HEK293 (cell line): ENCODE measurements around the gene PEX7.

ENCODE experiments used
- EGR2 ChIP-seq: fragments of 450-650 bp; formaldehyde crosslinking; IDR thresholded peaks from 2 replicates; pipeline ENCODE4 v1.5.1; 2016; ENCODE audit warnings: low read depth, missing biosample characterization, missing genetic modification characterization
- FEZF1 ChIP-seq: fragments of 450-650 bp; formaldehyde crosslinking; IDR thresholded peaks from 2 replicates; pipeline ENCODE4 v1.5.1; 2016; ENCODE audit warnings: missing biosample characterization, missing genetic modification characterization
- GLIS1 ChIP-seq: fragments of 450-650 bp; formaldehyde crosslinking; IDR thresholded peaks from 2 replicates; pipeline ENCODE4 v1.5.1; 2016; ENCODE audit warnings: missing biosample characterization, missing genetic modification characterization
- GLIS2 ChIP-seq: fragments of 450-650 bp; formaldehyde crosslinking; IDR thresholded peaks from 2 replicates; pipeline ENCODE4 v1.5.1; 2016; ENCODE audit warnings: missing biosample characterization, missing genetic modification characterization
- HOXC10 ChIP-seq: sonication (generic); formaldehyde crosslinking; IDR thresholded peaks from 2 replicates; pipeline ENCODE4 v1.8.1; 2023; ENCODE audit warnings: mild to moderate bottlenecking, missing genetic modification reagents
- PRDM4 ChIP-seq: fragments of 450-650 bp; formaldehyde crosslinking; IDR thresholded peaks from 2 replicates; pipeline ENCODE4 v1.5.1; 2017; ENCODE audit warnings: missing biosample characterization, missing genetic modification characterization
- ZBTB6 ChIP-seq: fragments of 450-650 bp; formaldehyde crosslinking; IDR thresholded peaks from 2 replicates; pipeline ENCODE4 v1.5.1; 2017; ENCODE audit warnings: missing biosample characterization, missing genetic modification characterization
- ZBTB8A ChIP-seq: fragments of 450-650 bp; formaldehyde crosslinking; IDR thresholded peaks from 2 replicates; pipeline ENCODE4 v1.5.1; 2016; ENCODE audit warnings: missing biosample characterization, missing genetic modification characterization
- ZFHX2 ChIP-seq: fragments of 450-650 bp; formaldehyde crosslinking; conservative IDR thresholded peaks from 2 replicates; pipeline ENCODE4 v1.5.1; 2016; ENCODE audit warnings: missing biosample characterization, missing genetic modification characterization
- ZFP37 ChIP-seq: fragments of 450-650 bp; formaldehyde crosslinking; IDR thresholded peaks from 2 replicates; pipeline ENCODE4 v1.5.1; 2016; ENCODE audit warnings: missing biosample characterization, missing genetic modification characterization
- ZNF274 ChIP-seq, 2 experiments: fragments of 200-500 bp in 1 of 2; fragments of 450-650 bp in 1 of 2; sonication (Bioruptor generic) in 1 of 2; formaldehyde crosslinking in 1 of 2; IDR thresholded peaks; 2 replicates each; pipeline versions ENCODE4 v1.5.1 to v1.6.1; 2014 to 2016; ENCODE audit warnings: borderline replicate concordance in 1 of 2, inconsistent platforms in 1 of 2, low read length in 1 of 2, missing biosample characterization in 1 of 2, missing genetic modification characterization in 1 of 2
- ZNF416 ChIP-seq: fragments of 450-650 bp; formaldehyde crosslinking; IDR thresholded peaks from 2 replicates; pipeline ENCODE4 v1.5.1; 2016; ENCODE audit warnings: missing biosample characterization, missing genetic modification characterization
- ZNF600 ChIP-seq: fragments of 450-650 bp; formaldehyde crosslinking; IDR thresholded peaks from 2 replicates; pipeline ENCODE4 v1.5.1; 2016; ENCODE audit warnings: missing biosample characterization, missing genetic modification characterization
- ZNF76 ChIP-seq: fragments of 450-650 bp; formaldehyde crosslinking; IDR thresholded peaks from 2 replicates; pipeline ENCODE4; 2016; ENCODE audit warnings: low read depth, missing biosample characterization, missing genetic modification characterization, borderline replicate concordance
- ZNF830 ChIP-seq: fragments of 450-650 bp; IDR thresholded peaks from 2 replicates; pipeline ENCODE4 v1.5.0; 2018; ENCODE audit warnings: missing biosample characterization, missing genetic modification characterization, low read depth, mild to moderate bottlenecking, moderate library complexity
- ZSCAN18 ChIP-seq: fragments of 450-650 bp; formaldehyde crosslinking; IDR thresholded peaks from 2 replicates; pipeline ENCODE4 v1.5.1; 2016; ENCODE audit warnings: missing biosample characterization, missing genetic modification characterization
- TF ChIP-seq, protein P1 (sequence below): sonication (generic); formaldehyde crosslinking; IDR thresholded peaks from 2 replicates; pipeline ENCODE4 v1.8.1; 2022; ENCODE audit warnings: mild to moderate bottlenecking, moderate library complexity, missing genetic modification reagents
- TF ChIP-seq, protein P2 (sequence below): fragments of 450-650 bp; formaldehyde crosslinking; IDR thresholded peaks from 2 replicates; pipeline ENCODE4 v1.5.1; 2017; ENCODE audit warnings: missing biosample characterization, missing genetic modification characterization
- TF ChIP-seq, protein P3 (sequence below): fragments of 450-650 bp; formaldehyde crosslinking; IDR thresholded peaks from 2 replicates; pipeline ENCODE4 v1.5.1; 2016; ENCODE audit warnings: missing biosample characterization, missing genetic modification characterization

The PEX7 gene

GRCh38 chr6:136921936-136922684 is 99.7 kb downstream of the PEX7 start, which contains the start of gene SLC35D3 (continued):
- TF ChIP-seq, protein P1, sequence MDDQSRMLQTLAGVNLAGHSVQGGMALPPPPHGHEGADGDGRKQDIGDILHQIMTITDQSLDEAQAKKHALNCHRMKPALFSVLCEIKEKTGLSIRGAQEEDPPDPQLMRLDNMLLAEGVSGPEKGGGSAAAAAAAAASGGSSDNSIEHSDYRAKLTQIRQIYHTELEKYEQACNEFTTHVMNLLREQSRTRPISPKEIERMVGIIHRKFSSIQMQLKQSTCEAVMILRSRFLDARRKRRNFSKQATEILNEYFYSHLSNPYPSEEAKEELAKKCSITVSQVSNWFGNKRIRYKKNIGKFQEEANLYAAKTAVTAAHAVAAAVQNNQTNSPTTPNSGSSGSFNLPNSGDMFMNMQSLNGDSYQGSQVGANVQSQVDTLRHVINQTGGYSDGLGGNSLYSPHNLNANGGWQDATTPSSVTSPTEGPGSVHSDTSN (CRISPR knock-in tag): peak; percentile 50; the same call in 1 of the 2 replicates
- TF ChIP-seq EGR2 (tag by site-specific recombination): peak; percentile 53
- no peak for TF ChIP-seq ZNF274 (IDR thresholded peaks at IDR 0.05; ENCODE audit: low read length)
- TF ChIP-seq ZNF274 (tag by site-specific recombination; IDR thresholded peaks at IDR 0.05; ENCODE audit: borderline replicate concordance): no peak
- peak; percentile 83; the same call in 1 of the 2 replicates for TF ChIP-seq GLIS2
- peak; percentile 88 for TF ChIP-seq ZBTB8A
- TF ChIP-seq FEZF1: peak; percentile 39; the same call in 1 of the 2 replicates
- TF ChIP-seq GLIS1 (tag by site-specific recombination): peak; percentile 58; the same call in 1 of the 2 replicates
- TF ChIP-seq, protein P2, sequence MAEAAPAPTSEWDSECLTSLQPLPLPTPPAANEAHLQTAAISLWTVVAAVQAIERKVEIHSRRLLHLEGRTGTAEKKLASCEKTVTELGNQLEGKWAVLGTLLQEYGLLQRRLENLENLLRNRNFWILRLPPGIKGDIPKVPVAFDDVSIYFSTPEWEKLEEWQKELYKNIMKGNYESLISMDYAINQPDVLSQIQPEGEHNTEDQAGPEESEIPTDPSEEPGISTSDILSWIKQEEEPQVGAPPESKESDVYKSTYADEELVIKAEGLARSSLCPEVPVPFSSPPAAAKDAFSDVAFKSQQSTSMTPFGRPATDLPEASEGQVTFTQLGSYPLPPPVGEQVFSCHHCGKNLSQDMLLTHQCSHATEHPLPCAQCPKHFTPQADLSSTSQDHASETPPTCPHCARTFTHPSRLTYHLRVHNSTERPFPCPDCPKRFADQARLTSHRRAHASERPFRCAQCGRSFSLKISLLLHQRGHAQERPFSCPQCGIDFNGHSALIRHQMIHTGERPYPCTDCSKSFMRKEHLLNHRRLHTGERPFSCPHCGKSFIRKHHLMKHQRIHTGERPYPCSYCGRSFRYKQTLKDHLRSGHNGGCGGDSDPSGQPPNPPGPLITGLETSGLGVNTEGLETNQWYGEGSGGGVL: peak; percentile 54; the same call in 1 of the 2 replicates
- TF ChIP-seq, protein P3, sequence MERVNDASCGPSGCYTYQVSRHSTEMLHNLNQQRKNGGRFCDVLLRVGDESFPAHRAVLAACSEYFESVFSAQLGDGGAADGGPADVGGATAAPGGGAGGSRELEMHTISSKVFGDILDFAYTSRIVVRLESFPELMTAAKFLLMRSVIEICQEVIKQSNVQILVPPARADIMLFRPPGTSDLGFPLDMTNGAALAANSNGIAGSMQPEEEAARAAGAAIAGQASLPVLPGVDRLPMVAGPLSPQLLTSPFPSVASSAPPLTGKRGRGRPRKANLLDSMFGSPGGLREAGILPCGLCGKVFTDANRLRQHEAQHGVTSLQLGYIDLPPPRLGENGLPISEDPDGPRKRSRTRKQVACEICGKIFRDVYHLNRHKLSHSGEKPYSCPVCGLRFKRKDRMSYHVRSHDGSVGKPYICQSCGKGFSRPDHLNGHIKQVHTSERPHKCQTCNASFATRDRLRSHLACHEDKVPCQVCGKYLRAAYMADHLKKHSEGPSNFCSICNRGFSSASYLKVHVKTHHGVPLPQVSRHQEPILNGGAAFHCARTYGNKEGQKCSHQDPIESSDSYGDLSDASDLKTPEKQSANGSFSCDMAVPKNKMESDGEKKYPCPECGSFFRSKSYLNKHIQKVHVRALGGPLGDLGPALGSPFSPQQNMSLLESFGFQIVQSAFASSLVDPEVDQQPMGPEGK (tag by site-specific recombination): peak; percentile 77
- TF ChIP-seq ZFP37: no peak
- TF ChIP-seq ZNF416 (tag by site-specific recombination): no peak
- TF ChIP-seq ZFHX2: peak; percentile 64; the same call in 1 of the 2 replicates
- no peak for TF ChIP-seq ZSCAN18 (tag by site-specific recombination)
- TF ChIP-seq PRDM4 (tag by site-specific recombination): no peak
- TF ChIP-seq HOXC10 (CRISPR knock-in tag): 0 out of 2 replicates have a peak, but pooled peaks have one; percentile 4
- TF ChIP-seq ZBTB6 (tag by site-specific recombination): peak; percentile 82
- no peak for TF ChIP-seq ZNF830 (tag by site-specific recombination)
- 0 out of 2 replicates have a peak, but pooled peaks have one; percentile 36 for TF ChIP-seq ZNF76 (tag by site-specific recombination)
- peak; percentile 70 for TF ChIP-seq ZNF600 (tag by site-specific recombination)
